Measurements from ENCODE around the gene CLCN5. TPM values are rescaled to one million over a fixed set of nuclear protein-coding genes. Genes with fewer than 3 reads are reported as not detected.

CLCN5 gene
- total RNA-seq, 4 donors from 2014 or later = 2.7 to 13.1 (median 6.8) TPM

DNA sequence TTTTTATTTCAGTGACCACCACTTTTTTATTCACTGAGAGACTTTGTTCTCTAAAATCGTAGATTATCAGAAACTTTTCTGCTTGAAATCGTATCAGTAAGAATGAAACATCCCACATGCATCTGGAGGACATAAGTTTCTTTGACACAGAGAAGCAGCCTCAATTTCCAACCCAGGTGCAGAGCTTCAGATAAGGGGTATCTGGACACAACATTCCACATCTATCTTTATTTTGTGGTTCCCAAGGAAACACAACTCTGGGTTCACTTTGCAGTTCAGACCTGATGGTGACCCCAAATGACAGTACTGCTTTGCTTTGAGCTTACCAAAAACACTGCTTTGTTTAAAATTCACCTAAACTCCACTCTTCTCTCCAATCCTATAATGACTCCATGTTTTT, 1.3 kb upstream of the CLCN5 start:
- in situ Hi-C loops (cut with MboI; ENCODE audit: low sequenced_read_pairs in 4 of 4) = loop anchor here in 3 of 4 donors (25.0 kb wide), 2 partner anchors 166 to 666 kb away; no protein-coding TSS in a partner anchor
- peaks cover 4 to 17% of the 10 kb centered on the region in 2 donors for H3K4me1 ChIP-seq
- no peaks in the 10 kb centered on the region for H3K36me3 ChIP-seq
- no peaks in the 10 kb centered on the region for H3K27me3 ChIP-seq
- DNase-seq (no peak), ATAC-seq (no peak)
- H3K27ac ChIP-seq = peak overlapping the region in 1 of 4 donors; percentile 94
- intact Hi-C loops (cut with DNase I; ENCODE audit: low total_unique reads) = loop anchor here (5.0 to 10.0 kb wide), 2 partner anchors 39 to 74 kb away; no protein-coding TSS in a partner anchor
- H3K4me3 ChIP-seq = no peak overlapping the region
- TF ChIP-seq POLR2A (IDR thresholded peaks at IDR 0.05) = no peak
- H3K9me3 ChIP-seq = no peaks in the 10 kb centered on the region

DNA sequence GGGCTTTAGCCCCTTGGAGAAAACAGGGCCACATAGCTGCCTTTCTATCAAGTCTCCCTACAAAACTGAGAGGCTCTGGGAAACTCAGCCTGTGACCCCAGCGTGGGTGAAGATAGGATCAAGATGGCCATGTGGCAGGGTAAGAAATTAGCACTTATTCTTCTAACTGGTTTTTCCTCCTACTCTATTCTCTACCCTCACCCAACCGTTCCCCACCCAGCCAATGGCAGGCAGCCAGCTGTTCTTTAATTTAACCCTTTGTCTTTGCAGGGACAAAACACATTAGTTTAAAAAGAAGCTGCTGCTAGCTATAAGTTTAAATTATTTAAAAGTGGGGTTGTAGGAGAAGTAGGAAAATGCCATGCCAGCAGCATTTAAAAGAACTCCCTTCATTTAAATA, 2.8 kb downstream of the CLCN5 start:
- Histone ChIP-seq H3K27me3 (no peaks in the 10 kb centered on the region), H3K27ac (no peak overlapping the region), H3K4me3 (no peak overlapping the region), H3K36me3 (no peaks in the 10 kb centered on the region), H3K9me3 (no peaks in the 10 kb centered on the region), H3K4me1 (peaks cover 4 to 17% of the 10 kb centered on the region in 2 donors)
- no peak for ATAC-seq
- in situ Hi-C loops (cut with MboI; ENCODE audit: low sequenced_read_pairs in 4 of 4) (no loop called here), intact Hi-C loops (cut with DNase I; ENCODE audit: low total_unique reads) (loop anchor here (10.0 kb wide), 1 partner anchor 70 kb away; no protein-coding TSS in a partner anchor)
- TF ChIP-seq POLR2A (IDR thresholded peaks at IDR 0.05) = no peak
- TF ChIP-seq, protein P1, sequence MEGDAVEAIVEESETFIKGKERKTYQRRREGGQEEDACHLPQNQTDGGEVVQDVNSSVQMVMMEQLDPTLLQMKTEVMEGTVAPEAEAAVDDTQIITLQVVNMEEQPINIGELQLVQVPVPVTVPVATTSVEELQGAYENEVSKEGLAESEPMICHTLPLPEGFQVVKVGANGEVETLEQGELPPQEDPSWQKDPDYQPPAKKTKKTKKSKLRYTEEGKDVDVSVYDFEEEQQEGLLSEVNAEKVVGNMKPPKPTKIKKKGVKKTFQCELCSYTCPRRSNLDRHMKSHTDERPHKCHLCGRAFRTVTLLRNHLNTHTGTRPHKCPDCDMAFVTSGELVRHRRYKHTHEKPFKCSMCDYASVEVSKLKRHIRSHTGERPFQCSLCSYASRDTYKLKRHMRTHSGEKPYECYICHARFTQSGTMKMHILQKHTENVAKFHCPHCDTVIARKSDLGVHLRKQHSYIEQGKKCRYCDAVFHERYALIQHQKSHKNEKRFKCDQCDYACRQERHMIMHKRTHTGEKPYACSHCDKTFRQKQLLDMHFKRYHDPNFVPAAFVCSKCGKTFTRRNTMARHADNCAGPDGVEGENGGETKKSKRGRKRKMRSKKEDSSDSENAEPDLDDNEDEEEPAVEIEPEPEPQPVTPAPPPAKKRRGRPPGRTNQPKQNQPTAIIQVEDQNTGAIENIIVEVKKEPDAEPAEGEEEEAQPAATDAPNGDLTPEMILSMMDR (IDR thresholded peaks at IDR 0.05 in 4 of 5, conservative IDR thresholded peaks at IDR 0.05 in 1 of 5) = no peak
- DNase-seq = no peak

DNA sequence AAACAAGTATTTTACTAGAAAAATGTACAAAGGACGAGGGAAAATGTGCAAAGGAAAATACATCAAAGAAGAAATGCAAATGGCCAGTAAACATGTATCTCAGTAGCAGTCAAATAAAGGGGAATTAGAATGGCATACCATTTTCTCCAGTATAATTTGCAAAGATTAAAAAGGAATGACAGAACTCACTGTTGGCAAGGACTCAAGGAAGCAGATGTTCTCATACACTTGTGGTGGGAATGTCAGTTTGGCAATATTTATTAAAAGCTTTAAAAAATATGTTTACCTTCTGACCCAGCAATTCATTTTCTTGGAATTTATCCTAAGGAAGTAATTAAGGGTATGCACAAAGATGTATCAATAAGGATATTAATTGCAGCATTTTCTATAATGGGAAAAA, 7.6 kb downstream of the CLCN5 start:
- DNase-seq (no peak), ATAC-seq (no peak)
- no peak for TF ChIP-seq POLR2A (IDR thresholded peaks at IDR 0.05)
- TF ChIP-seq, protein P1 (IDR thresholded peaks at IDR 0.05 in 4 of 5, conservative IDR thresholded peaks at IDR 0.05 in 1 of 5) = no peak
- Histone ChIP-seq H3K4me1 (peaks cover 4 to 7% of the 10 kb centered on the region in 2 donors), H3K27me3 (no peaks in the 10 kb centered on the region), H3K4me3 (no peak overlapping the region), H3K36me3 (no peaks in the 10 kb centered on the region), H3K9me3 (no peaks in the 10 kb centered on the region), H3K27ac (no peak overlapping the region)
- intact Hi-C loops (cut with DNase I; ENCODE audit: low total_unique reads) = no loop called here
- in situ Hi-C loops (cut with MboI; ENCODE audit: low sequenced_read_pairs in 4 of 4) = no loop called here

DNA sequence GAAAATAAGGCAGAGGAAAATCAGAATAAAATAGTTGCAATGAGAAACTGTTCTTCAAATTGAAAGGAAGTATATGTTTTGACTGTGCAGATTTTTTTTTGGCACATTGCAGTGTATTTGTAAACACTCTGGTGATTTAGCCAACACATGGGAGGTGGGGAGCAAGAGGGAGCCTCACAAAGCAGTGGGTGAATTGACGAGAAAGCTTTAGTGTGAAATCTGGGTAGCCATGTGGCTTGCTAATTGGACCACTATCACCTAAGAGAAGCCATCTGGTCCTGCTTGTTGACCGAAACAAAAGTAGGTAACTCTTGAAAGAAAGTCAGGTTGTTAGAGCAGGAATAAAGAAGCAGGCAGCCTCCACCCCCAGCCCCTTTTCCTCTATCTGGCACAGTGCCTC, 10.4 kb downstream of the CLCN5 start:
- intact Hi-C loops (cut with DNase I; ENCODE audit: low total_unique reads) (no loop called here), in situ Hi-C loops (cut with MboI; ENCODE audit: low sequenced_read_pairs in 4 of 4) (no loop called here)
- DNase-seq (no peak), ATAC-seq (no peak)
- TF ChIP-seq, protein P1 (IDR thresholded peaks at IDR 0.05 in 4 of 5, conservative IDR thresholded peaks at IDR 0.05 in 1 of 5) = no peak
- no peak for TF ChIP-seq POLR2A (IDR thresholded peaks at IDR 0.05)
- Histone ChIP-seq H3K27ac (no peak overlapping the region), H3K27me3 (no peaks in the 10 kb centered on the region), H3K4me1 (no peaks in the 10 kb centered on the region), H3K9me3 (peaks cover 0 to 4% (median 0%) of the 10 kb centered on the region in 3 donors), H3K4me3 (no peak overlapping the region), H3K36me3 (no peaks in the 10 kb centered on the region)

DNA sequence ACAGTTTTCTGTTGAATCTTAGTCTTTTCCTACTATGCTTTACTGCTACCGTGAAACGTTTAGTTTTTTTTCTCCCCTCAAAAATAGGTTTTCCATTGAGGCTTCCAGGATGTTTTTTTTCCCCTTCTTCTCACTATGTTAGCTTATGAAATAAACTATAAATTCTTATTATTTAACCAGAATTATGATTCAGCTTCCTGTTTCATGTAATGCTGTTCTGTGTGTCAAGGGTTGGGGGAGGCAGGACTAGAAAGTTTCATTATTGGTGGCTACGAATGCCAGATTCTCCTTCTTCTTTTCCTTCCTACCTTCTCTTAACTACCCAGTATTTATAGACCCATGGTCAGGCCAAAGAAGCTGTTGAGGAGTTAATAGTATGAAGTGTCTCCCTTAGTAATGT, 11.8 kb downstream of the CLCN5 start:
- no peak for TF ChIP-seq POLR2A (IDR thresholded peaks at IDR 0.05)
- TF ChIP-seq, protein P1 (IDR thresholded peaks at IDR 0.05 in 4 of 5, conservative IDR thresholded peaks at IDR 0.05 in 1 of 5) = no peak
- peaks cover 0 to 5% (median 0%) of the 10 kb centered on the region in 3 donors for H3K9me3 ChIP-seq
- intact Hi-C loops (cut with DNase I; ENCODE audit: low total_unique reads) (no loop called here), in situ Hi-C loops (cut with MboI; ENCODE audit: low sequenced_read_pairs in 4 of 4) (no loop called here)
- no peak overlapping the region for H3K4me3 ChIP-seq
- H3K36me3 ChIP-seq = no peaks in the 10 kb centered on the region
- no peak overlapping the region for H3K27ac ChIP-seq
- H3K27me3 ChIP-seq = no peaks in the 10 kb centered on the region
- H3K4me1 ChIP-seq = no peaks in the 10 kb centered on the region
- ATAC-seq (no peak), DNase-seq (no peak)

Data from gastrocnemius medialis (tissue), 4 donors.